Inflammatory macrophage treated with lipopolysaccharide for 1 hour (primary cell): ENCODE results near the gene ARL15.

ENCODE experiments used
- DNase-seq, 2 donors: peaks; one replicate each; pipeline ENCODE4 v3.0.0-alpha.2; 2020 to 2022

Gene ARL15

DNA sequence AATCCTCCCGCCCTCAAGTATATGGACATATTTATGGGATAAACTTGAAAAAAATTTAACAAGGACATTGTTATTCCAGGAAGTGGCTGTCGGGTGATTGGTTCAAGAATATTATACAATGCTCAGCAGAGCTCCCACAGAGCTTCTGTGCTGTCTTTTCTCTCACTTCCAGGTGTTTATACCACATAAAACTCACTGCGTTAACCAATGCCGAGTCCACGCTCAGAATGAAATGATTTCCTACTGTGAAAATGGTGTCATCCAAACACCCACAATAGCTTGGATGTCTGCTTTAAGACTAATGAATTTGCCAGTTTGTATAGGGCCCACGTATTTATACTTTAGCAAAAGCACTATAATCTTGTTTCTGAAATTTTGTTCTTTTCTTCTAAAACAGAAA, 381.7 kb downstream of the ARL15 start:
- no peak for DNase-seq

GRCh38 chr5:53927668-53928247, 382.6 kb downstream of the ARL15 start:
- no peak for DNase-seq

GRCh38 chr5:53926026-53926425, 384.3 kb downstream of the ARL15 start:
- DNase-seq = no peak

DNA sequence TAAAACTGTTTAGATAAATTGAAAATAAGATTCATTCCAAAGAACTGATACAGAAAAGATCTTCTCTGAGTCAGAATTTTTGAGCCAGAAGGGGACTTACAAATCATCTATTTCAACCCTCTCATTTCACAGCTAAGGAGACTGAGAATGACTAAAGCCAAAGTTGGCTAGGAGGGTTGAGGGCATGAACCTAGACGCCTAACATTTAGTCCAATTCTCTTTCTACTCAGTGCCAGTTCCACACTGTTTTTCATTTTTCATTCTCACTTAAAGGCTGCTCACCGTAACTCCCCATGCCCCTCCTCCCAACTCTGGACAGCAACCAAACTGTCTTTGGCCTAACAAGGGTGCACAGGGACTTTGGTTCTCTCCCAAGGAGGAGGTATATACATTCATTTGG, 386.0 kb downstream of the ARL15 start:
- no peak for DNase-seq

DNA sequence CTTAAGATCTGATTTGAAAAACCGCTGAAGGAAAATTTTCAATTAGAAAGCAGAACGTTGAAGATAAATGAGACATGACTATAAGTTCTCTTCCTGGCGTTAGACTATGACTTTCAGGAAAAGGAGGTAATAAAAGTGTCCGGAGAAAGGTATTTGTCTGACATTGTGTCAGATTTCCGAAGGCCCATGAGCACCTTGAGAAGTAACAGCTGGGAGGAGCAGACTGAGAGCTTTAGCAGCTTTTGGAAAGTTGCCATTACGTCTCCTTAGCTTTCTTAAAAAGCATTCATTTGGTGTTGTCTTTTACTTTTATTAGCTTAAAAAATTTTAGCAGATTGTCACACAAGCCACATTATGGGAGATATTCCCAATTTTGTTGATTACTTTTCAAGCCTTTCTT, 386.4 kb downstream of the ARL15 start:
- no peak for DNase-seq

- DNase-seq = no peak
Observed at GRCh38 chr5:53922508-53923498, 387.6 kb downstream of the ARL15 start.

DNA sequence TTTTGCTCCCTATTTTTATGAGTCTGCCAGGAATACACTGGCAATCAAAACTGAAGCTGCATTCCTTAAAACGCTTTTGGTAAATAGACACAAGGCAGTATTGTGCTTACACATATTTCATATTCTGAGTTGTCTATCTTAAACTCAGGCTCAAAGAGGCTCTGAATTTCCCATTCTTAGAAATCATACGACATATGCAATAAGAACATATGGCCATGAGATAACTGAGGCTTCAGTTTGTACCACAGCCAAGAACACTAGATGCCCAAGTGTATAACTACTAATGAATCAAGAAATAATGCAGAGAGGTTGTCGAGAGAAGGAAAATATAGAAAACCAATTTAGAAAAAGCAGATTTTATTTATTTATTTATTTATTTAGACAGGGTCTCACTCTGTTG, 392.5 kb downstream of the ARL15 start:
- no peak for DNase-seq

GRCh38 chr5:53917095-53917494, 393.3 kb downstream of the ARL15 start:
- DNase-seq = no peak

DNA sequence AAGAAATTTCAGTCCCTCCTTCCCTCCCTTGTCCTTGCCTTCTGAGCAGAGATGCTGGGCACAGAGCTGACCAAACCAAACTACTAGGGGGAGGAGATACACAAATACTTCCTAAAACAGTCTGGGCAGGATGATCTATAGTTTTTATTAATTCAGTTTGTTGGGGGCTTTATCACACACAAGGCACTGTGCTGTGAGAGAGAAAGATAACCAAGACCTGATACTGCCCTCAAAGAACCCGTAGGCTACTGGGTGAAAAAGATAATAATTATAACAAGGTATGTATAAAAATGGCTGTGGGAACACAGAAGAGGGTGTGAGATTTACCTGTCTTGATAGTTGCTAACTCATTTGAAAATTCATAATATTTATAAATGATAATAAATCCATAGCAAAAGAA, 395.3 kb downstream of the ARL15 start:
- DNase-seq = no peak

DNA sequence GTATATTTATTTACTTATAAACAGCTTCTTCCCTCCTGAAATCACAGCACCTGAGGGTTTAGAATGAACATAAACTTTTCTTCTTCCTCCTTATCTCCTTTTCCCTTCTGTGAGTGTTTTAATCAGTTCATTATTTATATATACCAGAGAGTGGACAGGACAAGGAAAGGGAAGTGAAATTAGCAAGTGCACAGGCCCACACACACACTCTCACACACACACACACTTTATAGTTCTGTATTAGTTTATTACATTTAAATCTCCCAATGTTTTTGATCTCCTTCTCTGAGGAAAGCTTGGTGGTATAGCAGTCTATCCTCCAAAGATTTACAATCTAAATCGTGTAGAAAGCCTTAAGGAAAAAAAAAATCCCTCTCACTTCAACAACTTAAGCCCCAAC, 396.4 kb downstream of the ARL15 start:
- DNase-seq = peak; percentile 12 to 15

DNA sequence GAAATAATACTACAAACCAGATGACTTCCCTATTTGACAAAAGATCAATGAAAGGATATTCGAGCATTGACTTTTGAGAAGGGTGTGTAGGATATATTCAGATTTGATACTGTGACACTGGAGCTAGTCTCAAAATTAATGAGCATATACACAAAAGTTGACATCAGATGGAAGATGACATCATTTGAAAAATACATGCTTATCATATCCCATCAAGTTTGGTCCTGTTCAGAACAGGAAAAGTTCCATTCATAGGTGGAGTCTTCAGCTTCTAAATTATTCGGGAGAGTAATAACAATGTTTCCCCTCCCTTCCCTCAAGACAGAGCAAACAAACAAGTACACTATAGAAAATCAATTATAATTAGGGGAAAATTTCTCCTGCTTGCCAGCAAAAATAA, 401.6 kb downstream of the ARL15 start:
- no peak for DNase-seq

DNA sequence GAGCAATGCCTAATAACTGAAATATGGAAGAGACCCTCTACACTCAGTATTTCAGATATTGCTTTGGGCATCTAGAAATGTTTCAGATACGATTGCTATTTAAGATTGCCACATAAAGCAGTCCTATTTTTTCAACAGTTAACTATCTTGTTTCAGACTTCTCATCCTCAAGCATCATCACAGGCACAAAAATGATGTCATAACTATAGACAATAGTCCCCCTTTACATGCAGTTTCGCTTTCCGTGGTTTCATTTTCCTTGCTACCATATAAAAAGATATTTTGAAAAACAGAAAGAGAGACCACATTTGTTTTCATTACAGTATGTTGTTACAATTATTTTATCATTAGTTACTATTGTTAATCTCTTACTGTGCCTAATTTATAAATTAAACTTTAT, 402.5 kb downstream of the ARL15 start:
- no peak for DNase-seq

DNA sequence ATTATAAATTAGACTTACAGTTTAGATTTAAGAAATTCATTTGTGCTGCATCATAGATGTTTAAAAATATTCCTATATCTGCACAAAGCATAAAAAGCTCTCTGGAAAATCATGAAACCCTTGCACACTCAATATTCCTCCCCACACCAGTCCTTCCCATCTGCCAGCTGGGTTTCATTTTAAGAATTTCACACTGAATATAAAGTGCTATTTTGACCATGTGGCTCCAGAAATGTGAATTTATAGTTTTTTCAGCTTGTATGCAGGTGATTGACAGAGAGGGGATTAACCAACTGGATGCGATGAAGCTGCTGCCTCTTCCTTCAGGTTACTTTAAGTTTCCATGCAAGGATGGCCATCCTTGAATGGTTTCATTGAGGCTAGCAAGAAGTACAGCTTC, 403.6 kb downstream of the ARL15 start:
- DNase-seq = no peak

GRCh38 chr5:53902296-53902907, 408.0 kb downstream of the ARL15 start:
- no peak for DNase-seq

DNA sequence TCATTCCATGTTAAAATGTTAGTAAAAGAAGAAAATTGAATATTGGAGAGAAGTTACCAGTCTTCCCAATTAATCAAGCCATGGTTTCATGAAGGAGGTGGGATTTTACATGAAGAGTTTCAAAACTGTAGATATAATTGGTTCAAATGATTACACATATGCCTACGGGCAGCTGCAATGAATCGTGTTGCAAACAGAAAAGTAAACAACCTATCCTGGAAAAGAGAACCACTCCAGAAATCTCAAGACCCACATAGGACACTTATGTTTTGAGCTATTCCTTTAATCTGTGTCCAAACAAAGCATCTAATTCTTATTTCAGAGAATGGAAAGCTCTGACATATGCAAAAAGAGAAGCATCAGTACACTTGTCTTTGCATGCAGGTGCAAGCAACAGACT, 409.7 kb downstream of the ARL15 start:
- DNase-seq = no peak

DNA sequence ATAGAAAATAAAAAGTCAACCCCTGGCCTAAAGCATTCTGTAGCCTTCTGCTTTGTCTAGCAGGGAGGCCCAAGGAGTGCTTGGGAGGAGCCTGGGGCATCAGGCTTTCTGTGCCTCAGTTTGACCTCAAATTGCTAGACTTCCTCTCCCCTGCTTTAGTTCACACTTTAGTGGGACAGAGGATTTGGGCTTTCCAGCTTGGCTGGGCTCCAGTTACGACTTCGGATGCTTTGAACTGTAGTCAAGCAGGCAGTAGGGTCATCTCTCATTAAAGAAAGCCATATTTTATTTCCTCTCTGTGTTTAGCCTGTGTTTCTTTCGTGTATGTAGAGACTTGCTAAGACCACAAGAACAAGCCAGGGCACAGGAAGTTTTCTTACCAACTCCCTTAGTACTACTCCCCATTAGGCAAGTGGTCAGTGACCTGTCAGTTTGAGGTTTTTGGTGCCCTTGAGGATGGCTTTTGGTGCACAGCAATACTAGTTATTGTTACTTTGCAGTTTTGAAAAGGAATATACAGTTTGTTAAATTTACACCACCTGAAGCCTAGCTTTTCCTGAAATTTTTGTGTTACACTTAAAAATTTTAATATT, 415.2 kb downstream of the ARL15 start:
- no peak for DNase-seq

DNA sequence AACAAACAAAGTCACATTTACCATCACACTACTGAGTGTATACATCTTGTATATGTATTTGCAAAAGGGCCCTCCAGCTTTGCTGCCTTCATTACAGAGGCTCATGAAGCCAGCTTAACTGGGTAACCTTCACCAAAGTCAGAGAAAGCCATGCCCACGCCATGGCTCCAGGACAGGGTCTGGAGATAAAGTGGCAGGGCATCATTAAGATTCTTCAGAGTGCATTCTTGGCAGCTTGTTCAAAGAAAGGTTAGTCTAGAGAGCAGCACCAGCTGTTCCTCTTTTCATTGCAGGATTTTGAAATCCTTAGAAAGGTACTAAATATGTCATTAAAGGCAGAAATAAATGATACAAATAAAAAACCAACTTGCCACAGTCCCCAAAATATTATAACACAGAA, 416.7 kb downstream of the ARL15 start:
- DNase-seq = no peak

GRCh38 chr5:53892224-53892623, 418.1 kb downstream of the ARL15 start:
- no peak for DNase-seq

- no peak for DNase-seq
Observed at GRCh38 chr5:53891159-53891558, 419.2 kb downstream of the ARL15 start.

DNA sequence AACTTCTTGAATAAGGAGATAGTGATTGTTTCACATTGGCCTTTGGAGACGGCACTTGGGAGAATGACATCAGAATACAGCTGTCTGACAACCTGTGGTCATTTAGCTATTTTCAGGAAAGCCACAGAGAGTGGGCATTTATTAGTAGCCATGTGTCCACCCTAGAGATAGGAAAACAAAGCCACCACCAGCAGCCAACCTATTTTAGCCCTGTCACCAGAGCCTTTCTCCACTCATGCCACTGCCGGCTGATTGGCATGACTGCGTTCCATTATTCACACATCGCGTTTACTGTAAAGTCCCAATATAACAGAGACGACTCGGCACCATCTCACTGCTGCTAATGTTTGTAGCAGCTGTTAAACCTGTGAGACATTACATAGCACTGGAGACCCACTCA, 419.9 kb downstream of the ARL15 start:
- no peak for DNase-seq

DNA sequence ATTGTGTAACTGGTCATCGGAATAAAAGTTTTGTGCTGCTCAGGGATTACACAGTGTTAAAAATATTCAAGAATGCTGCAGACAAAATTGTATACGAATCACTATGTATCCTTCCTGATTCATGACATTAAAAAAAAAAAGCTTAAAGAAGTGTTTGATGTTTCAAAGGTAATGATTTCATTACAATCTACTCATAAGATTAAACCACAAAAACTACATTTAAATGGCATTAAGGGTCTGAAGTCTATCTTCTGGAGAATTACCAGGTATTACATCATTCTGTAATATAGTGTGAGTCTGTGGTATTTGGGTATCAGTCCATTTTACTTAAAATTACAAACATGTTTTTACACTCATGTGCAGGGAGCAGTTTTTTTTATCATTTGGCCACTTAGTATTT, 425.5 kb downstream of the ARL15 start:
- DNase-seq = no peak

GRCh38 chr5:53884417-53884816, 426.0 kb downstream of the ARL15 start:
- DNase-seq = no peak

DNA sequence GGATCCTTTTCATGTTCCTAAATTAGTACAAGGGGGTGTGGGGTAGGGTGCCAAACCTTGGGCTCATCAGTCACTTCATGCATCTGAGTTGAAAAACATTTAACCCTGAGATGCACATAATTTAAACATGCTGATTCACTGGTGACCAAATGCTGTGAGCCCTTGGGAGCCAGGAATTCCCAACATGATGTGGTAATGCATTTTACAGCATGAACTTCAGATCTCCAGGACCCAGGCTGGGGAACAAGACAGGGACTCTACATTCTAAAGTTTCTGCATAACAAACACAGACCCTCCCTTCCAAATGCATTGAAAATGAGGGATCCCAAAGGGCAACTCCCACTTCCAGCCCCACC, 427.7 kb downstream of the ARL15 start:
- no peak for DNase-seq
